ENCODE measurements around the gene SLC52A3. TPM values are rescaled to one million over a fixed set of nuclear protein-coding genes. Genes with fewer than 3 reads are reported as not detected.
A peak's percentile ranks its signal among the peaks of the same experiment; 100 is the strongest.

SLC52A3 gene
- total and polyA plus RNA-seq, 5 donors = 0.48 to 1.6 (median 0.71) TPM

GRCh38 chr20:796921-797320 lies 28.6 kb upstream of the SLC52A3 start:
- DNase-seq (no peak), ATAC-seq (no peak)
- intact Hi-C loops (cut with DNase I) = no loop called here
- peaks cover under 1% of the 10 kb centered on the region for H3K27me3 ChIP-seq (ENCODE audit: control insufficient read depth, insufficient read depth)
- WGBS = 84% methylated on average over 3 of the region's 3 CpGs
- H3K4me1 ChIP-seq (ENCODE audit: control insufficient read depth, insufficient read depth, low read length) = no peaks in the 10 kb centered on the region
- H3K9me3 ChIP-seq (ENCODE audit: control insufficient read depth, low read length) = peaks cover 1% of the 10 kb centered on the region
- H3K27ac ChIP-seq (ENCODE audit: low read length) = no peak overlapping the region
- H3K4me3 ChIP-seq (ENCODE audit: low read length) = no peak overlapping the region

GRCh38 chr20:792248-792647 lies 23.9 kb upstream of the SLC52A3 start:
- no peak for DNase-seq
- Histone ChIP-seq H3K9me3 (ENCODE audit: control insufficient read depth, low read length) (peaks cover 1% of the 10 kb centered on the region), H3K4me3 (ENCODE audit: low read length) (no peak overlapping the region), H3K27ac (ENCODE audit: low read length) (no peak overlapping the region), H3K27me3 (ENCODE audit: control insufficient read depth, insufficient read depth) (no peaks in the 10 kb centered on the region), H3K4me1 (ENCODE audit: control insufficient read depth, insufficient read depth, low read length) (no peaks in the 10 kb centered on the region)
- ATAC-seq = no peak
- intact Hi-C loops (cut with DNase I) = no loop called here
- 93% methylated on average over 18 of the region's 18 CpGs for WGBS

GRCh38 chr20:791056-791455 lies 22.8 kb upstream of the SLC52A3 start:
- 62% methylated on average over 2 of the region's 2 CpGs for WGBS
- ATAC-seq = no peak

GRCh38 chr20:787825-788224 lies 19.5 kb upstream of the SLC52A3 start:
- Histone ChIP-seq H3K27me3 (ENCODE audit: control insufficient read depth, insufficient read depth) (no peaks in the 10 kb centered on the region), H3K4me1 (ENCODE audit: control insufficient read depth, insufficient read depth, low read length) (no peaks in the 10 kb centered on the region), H3K27ac (ENCODE audit: low read length) (no peak overlapping the region), H3K9me3 (ENCODE audit: control insufficient read depth, low read length) (peaks cover 1% of the 10 kb centered on the region), H3K4me3 (ENCODE audit: low read length) (no peak overlapping the region)
- no peak for ATAC-seq
- WGBS = 45% methylated on average over 1 of the region's 1 CpG
- no peak for DNase-seq
- intact Hi-C loops (cut with DNase I) = no loop called here

More at GRCh38 chr20:791056-791455, 22.8 kb upstream of the SLC52A3 start:
- intact Hi-C loops (cut with DNase I) = no loop called here
- no peak for DNase-seq
- Histone ChIP-seq H3K9me3 (ENCODE audit: control insufficient read depth, low read length) (peaks cover 1% of the 10 kb centered on the region), H3K27ac (ENCODE audit: low read length) (no peak overlapping the region), H3K4me1 (ENCODE audit: control insufficient read depth, insufficient read depth, low read length) (no peaks in the 10 kb centered on the region), H3K27me3 (ENCODE audit: control insufficient read depth, insufficient read depth) (no peaks in the 10 kb centered on the region), H3K4me3 (ENCODE audit: low read length) (no peak overlapping the region)

- Histone ChIP-seq H3K27me3 (ENCODE audit: control insufficient read depth, insufficient read depth) (no peaks in the 10 kb centered on the region), H3K9me3 (ENCODE audit: control insufficient read depth, low read length) (no peaks in the 10 kb centered on the region), H3K27ac (ENCODE audit: low read length) (no peak overlapping the region), H3K4me3 (ENCODE audit: low read length) (no peak overlapping the region), H3K4me1 (ENCODE audit: control insufficient read depth, insufficient read depth, low read length) (no peaks in the 10 kb centered on the region)
- intact Hi-C loops (cut with DNase I) = no loop called here
- ATAC-seq (no peak), DNase-seq (no peak)
- 63% methylated on average over 3 of the region's 3 CpGs for WGBS
Measured at GRCh38 chr20:779771-780170, 11.5 kb upstream of the SLC52A3 start.

- 90% methylated on average over 2 of the region's 2 CpGs for WGBS
- DNase-seq = no peak
- Histone ChIP-seq H3K27me3 (ENCODE audit: control insufficient read depth, insufficient read depth) (no peaks in the 10 kb centered on the region), H3K4me1 (ENCODE audit: control insufficient read depth, insufficient read depth, low read length) (no peaks in the 10 kb centered on the region), H3K4me3 (ENCODE audit: low read length) (no peak overlapping the region), H3K27ac (ENCODE audit: low read length) (no peak overlapping the region), H3K9me3 (ENCODE audit: control insufficient read depth, low read length) (no peaks in the 10 kb centered on the region)
- ATAC-seq = no peak
- intact Hi-C loops (cut with DNase I) = no loop called here
Measured at GRCh38 chr20:776165-776564, 7.9 kb upstream of the SLC52A3 start.

GRCh38 chr20:775679-776135 lies 7.4 kb upstream of the SLC52A3 start:
- no peaks in the 10 kb centered on the region for H3K4me1 ChIP-seq (ENCODE audit: control insufficient read depth, insufficient read depth, low read length)
- H3K4me3 ChIP-seq (ENCODE audit: low read length) = no peak overlapping the region
- no peaks in the 10 kb centered on the region for H3K27me3 ChIP-seq (ENCODE audit: control insufficient read depth, insufficient read depth)
- no peak overlapping the region for H3K27ac ChIP-seq (ENCODE audit: low read length)
- intact Hi-C loops (cut with DNase I) = no loop called here
- DNase-seq = peak in 2 of 3 donors; percentile 17 to 56
- no peaks in the 10 kb centered on the region for H3K9me3 ChIP-seq (ENCODE audit: control insufficient read depth, low read length)
- peak in 1 of 2 donors; percentile 58 for ATAC-seq
- WGBS = 42% methylated on average over 11 of the region's 11 CpGs

GRCh38 chr20:774660-775057 lies 6.4 kb upstream of the SLC52A3 start:
- Histone ChIP-seq H3K4me3 (ENCODE audit: low read length) (no peak overlapping the region), H3K27me3 (ENCODE audit: control insufficient read depth, insufficient read depth) (no peaks in the 10 kb centered on the region), H3K27ac (ENCODE audit: low read length) (no peak overlapping the region), H3K9me3 (ENCODE audit: control insufficient read depth, low read length) (no peaks in the 10 kb centered on the region), H3K4me1 (ENCODE audit: control insufficient read depth, insufficient read depth, low read length) (no peaks in the 10 kb centered on the region)
- intact Hi-C loops (cut with DNase I) = no loop called here
- DNase-seq = no peak
- no peak for ATAC-seq
- WGBS = 70% methylated on average over 5 of the region's 5 CpGs

- peaks cover 2% of the 10 kb centered on the region for H3K4me1 ChIP-seq (ENCODE audit: control insufficient read depth, insufficient read depth, low read length)
- no peak overlapping the region for H3K4me3 ChIP-seq (ENCODE audit: low read length)
- DNase-seq = no peak
- H3K9me3 ChIP-seq (ENCODE audit: control insufficient read depth, low read length) = no peaks in the 10 kb centered on the region
- 89% methylated on average over 8 of the region's 8 CpGs for WGBS
- intact Hi-C loops (cut with DNase I) = no loop called here
- H3K27ac ChIP-seq (ENCODE audit: low read length) = no peak overlapping the region
- H3K27me3 ChIP-seq (ENCODE audit: control insufficient read depth, insufficient read depth) = no peaks in the 10 kb centered on the region
- peak in 1 of 2 donors; percentile 9 for ATAC-seq
Measured at GRCh38 chr20:774016-774659, 5.8 kb upstream of the SLC52A3 start.

- H3K27me3 ChIP-seq (ENCODE audit: control insufficient read depth, insufficient read depth) = no peaks in the 10 kb centered on the region
- H3K4me1 ChIP-seq (ENCODE audit: control insufficient read depth, insufficient read depth, low read length) = peaks cover 2% of the 10 kb centered on the region
- no peak for DNase-seq
- ATAC-seq = no peak
- no peaks in the 10 kb centered on the region for H3K9me3 ChIP-seq (ENCODE audit: control insufficient read depth, low read length)
- no peak overlapping the region for H3K27ac ChIP-seq (ENCODE audit: low read length)
- 56% methylated on average over 9 of the region's 9 CpGs for WGBS
- intact Hi-C loops (cut with DNase I) = no loop called here
- H3K4me3 ChIP-seq (ENCODE audit: low read length) = no peak overlapping the region
Measured at GRCh38 chr20:772806-773205, 4.5 kb upstream of the SLC52A3 start.

GRCh38 chr20:771741-772464 lies 3.6 kb upstream of the SLC52A3 start:
- intact Hi-C loops (cut with DNase I) = no loop called here
- no peak for DNase-seq
- 76% methylated on average over 9 of the region's 9 CpGs for WGBS
- H3K4me3 ChIP-seq (ENCODE audit: low read length) = no peak overlapping the region
- H3K27me3 ChIP-seq (ENCODE audit: control insufficient read depth, insufficient read depth) = no peaks in the 10 kb centered on the region
- H3K4me1 ChIP-seq (ENCODE audit: control insufficient read depth, insufficient read depth, low read length) = peaks cover 2% of the 10 kb centered on the region
- H3K27ac ChIP-seq (ENCODE audit: low read length) = no peak overlapping the region
- no peak for ATAC-seq
- H3K9me3 ChIP-seq (ENCODE audit: control insufficient read depth, low read length) = no peaks in the 10 kb centered on the region
